Thymus (tissue), 11 donors: ENCODE results near the gene NOS1. TPM values are rescaled to one million over a fixed set of nuclear protein-coding genes. Genes with fewer than 3 reads are reported as not detected.
"Not testable (repeated sequence)": the region's sequence is repeated elsewhere in the genome, so short reads cannot be mapped to it uniquely, and the experiment has no call there.

ENCODE experiments used
- DNase-seq, 9 donors: peaks; one replicate each; pipeline ENCODE4 v3.0.0-alpha.2; 2013; ENCODE audit warnings: low spot score in 9 of 9, low read depth in 6 of 9, missing footprints in 1 of 9
- H3K27ac ChIP-seq, 2 donors: one replicate each; pipeline ENCODE4 v1.5.1; 2013; ENCODE audit warnings: control low read depth in 1 of 2, low read depth in 1 of 2, low read length in 1 of 2, mild to moderate bottlenecking in 1 of 2, moderate library complexity in 1 of 2
- H3K27me3 ChIP-seq, 2 donors: one replicate each; pipeline ENCODE4 v1.5.1; 2013; ENCODE audit warnings: low read length in 1 of 2; ENCODE audit not compliant: control insufficient read depth in 2 of 2, insufficient read depth in 1 of 2
- H3K36me3 ChIP-seq, 2 donors: one replicate each; pipeline ENCODE4 v1.5.1; 2013; ENCODE audit warnings: low read length in 1 of 2, mild to moderate bottlenecking in 1 of 2, moderate library complexity in 1 of 2; ENCODE audit not compliant: control insufficient read depth in 2 of 2, insufficient read depth in 2 of 2
- H3K4me1 ChIP-seq, 2 donors: one replicate each; pipeline ENCODE4 v1.5.1; 2013; ENCODE audit warnings: low read length in 2 of 2; ENCODE audit not compliant: control insufficient read depth in 2 of 2, insufficient read depth in 2 of 2
- H3K4me3 ChIP-seq, 2 donors: one replicate each; pipeline ENCODE4 v1.5.1; 2013; ENCODE audit warnings: low read length in 2 of 2, control low read depth in 1 of 2, mild to moderate bottlenecking in 1 of 2
- H3K9me3 ChIP-seq, 2 donors: one replicate each; pipeline ENCODE4 v1.5.1; 2013; ENCODE audit warnings: low read length in 1 of 2, mild to moderate bottlenecking in 1 of 2; ENCODE audit not compliant: control insufficient read depth in 2 of 2, insufficient read depth in 1 of 2
- WGBS: extraction: QIAGEN DNeasy Blood & Tissue Kit; methylation state at CpG from one replicate; pipeline ENCODE4 v1.1.7; 2013; 5-methylcytosine and 5-hydroxymethylcytosine counted together
- polyA plus RNA-seq: library from polyadenylated mRNA; stranded (reverse); fragments of 200-250 nt; gene quantifications from one replicate; pipeline ENCODE4 v1.2.3, GENCODE V29; 2013
- total RNA-seq: library from RNA; stranded (reverse); fragments of 120-200 nt; gene quantifications from one replicate; pipeline ENCODE4 v1.2.4, GENCODE V29; 2013
- donor health status: healthy.

Gene NOS1
- total and polyA plus RNA-seq, 2 donors = 0.05 to 0.23 TPM

DNA sequence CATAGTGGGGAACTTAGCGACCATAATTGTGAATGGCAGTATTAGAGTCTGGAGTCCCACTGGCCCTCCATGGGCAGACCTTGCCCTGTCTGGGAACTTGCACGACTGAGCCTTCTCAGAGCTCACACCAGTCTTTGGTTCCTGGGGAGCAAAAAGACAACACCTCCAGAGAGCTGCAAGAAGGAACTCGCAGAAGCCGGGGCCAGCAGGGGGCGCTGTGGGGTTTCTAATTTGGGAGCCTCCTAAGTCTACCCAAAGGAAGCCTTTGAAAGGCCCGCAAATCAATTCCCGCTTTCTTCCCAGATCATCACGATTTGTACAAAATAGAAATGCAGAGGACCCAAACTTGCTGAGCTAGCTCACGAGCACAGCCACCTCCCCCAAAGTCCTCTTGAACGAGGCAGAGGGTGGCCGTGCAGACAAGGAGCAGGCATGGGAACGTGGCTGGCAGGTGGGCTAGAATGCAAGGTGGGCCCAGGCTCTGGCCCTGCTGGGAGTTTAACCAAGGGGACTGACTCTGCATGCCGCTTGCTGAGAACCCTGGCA lies 124.9 kb downstream of the NOS1 start:
- H3K27me3 ChIP-seq = peaks cover 0 to 7% of the 10 kb centered on the region in 2 donors
- no peaks in the 10 kb centered on the region for H3K4me1 ChIP-seq
- no peak overlapping the region for H3K27ac ChIP-seq
- no peaks in the 10 kb centered on the region for H3K36me3 ChIP-seq
- WGBS = 12% methylated on average over 13 of the region's 13 CpGs
- peak in 8 of 9 donors; percentile 17 to 72 (median 47) for DNase-seq
- H3K4me3 ChIP-seq = no peak overlapping the region
- no peaks in the 10 kb centered on the region for H3K9me3 ChIP-seq

DNA sequence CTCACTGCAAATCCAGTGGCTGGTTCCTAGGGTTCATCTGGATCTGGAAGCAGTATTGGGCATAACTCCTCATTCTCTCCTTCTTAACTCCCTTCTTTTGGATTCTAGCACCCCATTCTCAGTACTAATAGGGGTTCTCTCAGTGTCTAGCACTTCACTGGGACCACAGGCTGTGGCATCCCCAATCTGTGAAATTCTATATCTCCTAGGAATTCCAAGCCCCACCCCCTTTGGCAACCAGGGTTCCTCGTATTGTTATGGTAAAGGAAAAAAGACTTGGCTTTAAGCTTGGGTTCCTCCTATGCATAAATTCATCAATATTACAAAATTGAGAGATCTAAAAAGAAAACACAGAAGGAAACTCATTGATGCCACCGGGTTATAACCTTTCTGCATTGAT lies 126.2 kb downstream of the NOS1 start:
- Histone ChIP-seq H3K27ac (no peak overlapping the region), H3K27me3 (peaks cover 0 to 7% of the 10 kb centered on the region in 2 donors), H3K36me3 (no peaks in the 10 kb centered on the region), H3K9me3 (no peaks in the 10 kb centered on the region), H3K4me1 (no peaks in the 10 kb centered on the region), H3K4me3 (no peak overlapping the region)
- DNase-seq = no peak
- 63% methylated on average over 2 of the region's 2 CpGs for WGBS

DNA sequence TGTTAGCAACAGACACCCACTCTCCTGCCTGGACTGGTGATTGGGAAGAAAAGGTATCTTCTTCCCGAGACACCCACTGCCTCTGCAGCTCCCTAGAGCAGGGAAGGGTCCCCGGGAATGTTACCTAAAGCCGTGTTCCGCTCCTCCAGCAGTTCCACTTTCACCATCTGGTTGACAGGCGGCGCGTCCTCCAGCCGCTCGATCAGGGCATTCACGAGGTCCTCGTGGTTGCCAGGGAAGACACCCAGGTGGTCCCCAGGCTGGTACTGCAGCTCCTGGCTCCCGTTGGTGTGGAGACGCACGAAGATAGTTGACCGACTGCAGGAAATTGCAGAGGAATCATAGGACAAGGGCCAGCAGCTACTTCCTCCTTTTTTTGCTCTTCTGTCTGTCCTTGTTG lies 127.0 kb downstream of the NOS1 start:
- H3K4me1 ChIP-seq = no peaks in the 10 kb centered on the region
- H3K4me3 ChIP-seq = no peak overlapping the region
- 93% methylated on average over 15 of the region's 15 CpGs for WGBS
- H3K27me3 ChIP-seq = peaks cover 0 to 7% of the 10 kb centered on the region in 2 donors
- no peak overlapping the region for H3K27ac ChIP-seq
- H3K36me3 ChIP-seq = no peaks in the 10 kb centered on the region
- no peak for DNase-seq
- no peaks in the 10 kb centered on the region for H3K9me3 ChIP-seq

DNA sequence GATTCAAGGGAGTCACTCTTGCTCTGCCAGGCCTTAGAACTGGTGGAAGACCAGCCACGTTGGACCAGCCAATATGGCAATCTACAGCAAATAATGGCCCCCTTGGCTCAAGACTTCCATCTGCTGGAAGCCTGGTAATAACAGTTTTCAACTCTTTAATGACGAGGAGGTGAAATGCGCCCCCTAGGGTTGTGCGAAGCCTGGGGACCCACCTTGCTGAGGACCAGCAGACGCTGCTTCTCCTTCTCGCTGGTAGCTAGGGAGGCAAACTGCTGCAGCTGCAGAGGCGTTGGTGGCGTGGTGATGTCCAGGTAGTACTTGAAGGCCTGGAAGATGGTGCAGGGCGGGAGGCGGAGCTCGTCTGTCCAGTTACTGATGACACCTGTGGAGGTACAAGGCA lies 129.7 kb downstream of the NOS1 start:
- Histone ChIP-seq H3K4me3 (no peak overlapping the region), H3K27me3 (peaks cover 0 to 5% of the 10 kb centered on the region in 2 donors), H3K4me1 (no peaks in the 10 kb centered on the region), H3K36me3 (no peaks in the 10 kb centered on the region), H3K9me3 (no peaks in the 10 kb centered on the region), H3K27ac (no peak overlapping the region)
- WGBS = 82% methylated on average over 11 of the region's 11 CpGs
- no peak for DNase-seq

DNA sequence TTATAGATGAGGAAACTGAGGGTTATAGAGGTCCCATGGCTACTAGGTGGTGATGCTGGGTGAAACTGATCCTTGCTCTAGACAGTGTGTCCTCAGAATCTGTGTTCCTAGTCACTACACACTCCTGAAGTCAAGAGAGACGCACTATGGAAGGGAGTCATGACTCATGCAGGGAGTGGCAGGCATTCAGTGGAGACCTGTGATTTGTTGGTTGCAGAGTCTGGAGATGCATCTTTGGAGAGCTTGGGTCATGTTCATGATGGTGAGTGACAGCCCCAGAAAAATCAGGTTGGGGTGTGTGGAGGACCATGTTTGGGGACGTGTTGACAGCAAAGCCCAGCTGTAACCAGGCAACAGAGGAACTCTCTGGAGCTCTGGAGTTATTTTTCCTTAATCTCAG lies 133.2 kb downstream of the NOS1 start:
- H3K4me3 ChIP-seq = no peak overlapping the region
- H3K36me3 ChIP-seq = no peaks in the 10 kb centered on the region
- no peaks in the 10 kb centered on the region for H3K27me3 ChIP-seq
- WGBS = 69% methylated on average over 2 of the region's 2 CpGs
- no peak overlapping the region for H3K27ac ChIP-seq
- no peak for DNase-seq
- H3K9me3 ChIP-seq = no peaks in the 10 kb centered on the region
- H3K4me1 ChIP-seq = no peaks in the 10 kb centered on the region

DNA sequence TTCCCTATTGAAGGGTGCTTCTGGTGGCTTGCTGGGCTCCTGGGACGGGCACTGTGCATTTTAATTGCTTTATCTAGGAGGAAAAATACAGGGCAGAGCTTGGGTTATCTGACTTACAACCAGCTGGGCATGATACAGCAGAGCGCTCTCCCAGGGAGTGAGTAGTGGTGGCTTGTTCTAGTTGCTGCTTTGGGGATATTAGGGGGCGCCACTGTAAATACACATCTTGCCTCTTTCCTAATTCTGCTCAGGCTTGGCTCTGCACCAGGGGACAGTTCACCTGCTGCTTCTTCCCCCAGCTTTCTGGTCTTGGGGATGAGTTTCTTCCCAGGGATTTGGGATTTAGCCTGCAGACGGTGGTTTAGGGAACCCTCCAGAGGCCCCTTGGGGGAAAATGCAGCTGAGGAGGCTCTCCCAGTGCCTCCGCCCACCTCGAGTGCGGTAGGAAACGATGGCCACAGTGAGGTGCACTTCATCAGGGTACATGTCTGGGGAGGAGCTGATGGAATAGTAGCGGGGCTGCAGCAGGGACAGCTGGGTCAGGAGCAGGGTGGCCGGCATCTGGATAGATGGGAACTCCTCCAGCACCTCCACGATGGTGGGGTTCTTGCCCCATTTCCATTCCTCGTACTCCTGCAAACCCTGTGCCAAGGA lies 134.3 kb downstream of the NOS1 start:
- WGBS = 52% methylated on average over 12 of the region's 12 CpGs
- no peak overlapping the region for H3K4me3 ChIP-seq
- H3K9me3 ChIP-seq = no peaks in the 10 kb centered on the region
- no peak overlapping the region for H3K27ac ChIP-seq
- no peaks in the 10 kb centered on the region for H3K4me1 ChIP-seq
- H3K36me3 ChIP-seq = no peaks in the 10 kb centered on the region
- no peaks in the 10 kb centered on the region for H3K27me3 ChIP-seq
- no peak for DNase-seq

DNA sequence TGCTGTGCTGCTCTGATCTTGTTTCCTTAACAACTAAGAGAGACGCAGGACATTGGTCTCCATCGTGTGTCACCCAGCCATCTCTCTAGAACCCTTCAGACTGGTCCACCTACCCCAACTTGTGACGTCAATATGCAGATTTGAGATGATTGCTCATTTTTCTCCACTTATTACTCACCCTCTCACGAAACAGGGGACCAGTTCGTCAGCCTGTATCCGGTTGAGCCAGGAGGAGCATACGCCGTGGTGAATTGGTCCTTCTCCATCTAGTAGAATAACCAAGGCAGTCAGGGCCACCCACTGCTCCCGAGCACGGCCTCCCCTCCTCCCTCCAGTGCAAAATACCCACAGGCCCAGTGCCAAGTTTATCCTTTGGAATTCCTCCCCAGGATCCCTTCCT lies 134.9 kb downstream of the NOS1 start:
- Histone ChIP-seq H3K4me1 (no peaks in the 10 kb centered on the region), H3K36me3 (no peaks in the 10 kb centered on the region), H3K27ac (no peak overlapping the region), H3K4me3 (no peak overlapping the region), H3K27me3 (no peaks in the 10 kb centered on the region), H3K9me3 (no peaks in the 10 kb centered on the region)
- 91% methylated on average over 10 of the region's 10 CpGs for WGBS
- DNase-seq = no peak

DNA sequence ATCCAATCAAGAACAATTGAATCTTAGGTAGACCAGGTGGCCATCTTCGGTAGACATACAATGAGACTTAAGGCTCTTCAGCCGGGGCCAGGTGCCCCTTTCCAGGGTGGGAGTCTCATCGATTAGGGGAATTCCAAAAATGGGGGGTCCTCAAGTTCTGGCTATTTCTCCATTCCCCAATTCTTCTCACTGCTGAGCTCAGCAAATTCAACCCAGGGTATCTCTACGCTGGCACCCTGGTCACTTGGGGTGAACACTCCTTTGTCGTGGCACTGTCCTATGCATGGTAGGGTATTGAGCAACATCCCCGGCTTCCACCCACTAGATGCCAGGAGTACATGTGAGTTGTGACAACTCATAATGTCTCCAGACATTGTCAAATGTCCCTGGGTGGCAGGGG lies 136.2 kb downstream of the NOS1 start:
- Histone ChIP-seq H3K4me1 (no peaks in the 10 kb centered on the region), H3K4me3 (no peak overlapping the region), H3K27ac (no peak overlapping the region), H3K36me3 (no peaks in the 10 kb centered on the region), H3K9me3 (no peaks in the 10 kb centered on the region), H3K27me3 (no peaks in the 10 kb centered on the region)
- DNase-seq = no peak
- WGBS = 87% methylated on average over 6 of the region's 6 CpGs

DNA sequence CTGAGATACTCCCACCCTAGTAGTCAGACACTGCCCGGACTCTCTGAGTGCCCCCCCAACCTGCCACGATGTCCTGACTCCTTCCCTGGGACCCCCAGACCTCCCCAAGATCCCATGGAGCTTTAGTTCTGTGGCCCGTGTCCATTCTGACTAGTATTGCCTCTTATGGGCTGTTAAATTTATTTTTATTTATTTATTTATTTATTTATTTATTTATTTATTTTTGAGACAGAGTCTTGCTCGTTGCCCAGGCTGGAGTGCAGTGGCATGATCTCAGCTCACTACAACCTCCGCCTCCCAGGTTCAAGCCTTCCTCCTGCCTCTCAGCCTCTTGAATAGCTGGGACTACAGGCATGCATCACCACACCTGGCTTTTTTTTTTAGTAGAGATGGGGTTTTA lies 140.5 kb downstream of the NOS1 start:
- not testable (repeated sequence) for H3K27ac ChIP-seq, DNase-seq, H3K36me3 ChIP-seq, H3K27me3 ChIP-seq, H3K9me3 ChIP-seq, H3K4me3 ChIP-seq, H3K4me1 ChIP-seq
- 90% methylated on average over 5 of the region's 5 CpGs for WGBS
